Keratinocyte (primary cell): ENCODE results near the gene STK4. TPM values are rescaled to one million over a fixed set of nuclear protein-coding genes. Genes with fewer than 3 reads are reported as not detected.

Source experiments
- DNase-seq: peaks from one replicate; pipeline ENCODE4 v3.0.0-alpha.2; 2011; ENCODE audit warnings: low read depth, missing footprints, low spot score
- FAIRE-seq: peaks from 2 replicates; lab custom pipeline; 2011; peaks lifted over from hg19 to GRCh38; lab: Jason Lieb, UNC
- H2AFZ ChIP-seq: 2 replicates; pipeline ENCODE4 v1.6.0; 2012; ENCODE audit warnings: low read length, control low read depth, inconsistent platforms; ENCODE audit not compliant: control insufficient read depth
- H3K27ac ChIP-seq: 2 replicates; pipeline ENCODE4 v1.5.1; 2011; ENCODE audit warnings: low read length; ENCODE audit not compliant: control insufficient read depth, insufficient read depth
- H3K27me3 ChIP-seq: 3 replicates; pipeline ENCODE4 v1.6.0; 2011; ENCODE audit warnings: low read length; ENCODE audit not compliant: control insufficient read depth, insufficient read depth; ENCODE audit errors: extremely low read depth
- H3K36me3 ChIP-seq, 2 experiments: 2 replicates in 1 of 2; 3 replicates in 1 of 2; pipeline ENCODE4 v1.5.1; 2011; ENCODE audit warnings: low read length in 2 of 2, mild to moderate bottlenecking in 1 of 2; ENCODE audit not compliant: control insufficient read depth in 2 of 2, insufficient read depth in 2 of 2; ENCODE audit errors: extremely low read depth in 1 of 2
- H3K4me1 ChIP-seq: 3 replicates; pipeline ENCODE4 v1.5.1; 2011; ENCODE audit warnings: low read length; ENCODE audit not compliant: control insufficient read depth, insufficient read depth; ENCODE audit errors: extremely low read depth
- H3K4me2 ChIP-seq: 3 replicates; pipeline ENCODE4 v1.6.0; 2011; ENCODE audit warnings: low read depth, low read length; ENCODE audit not compliant: control insufficient read depth, insufficient read depth; ENCODE audit errors: extremely low read depth
- H3K4me3 ChIP-seq, 3 experiments: fragments of 200-600 bp in 1 of 3; sonication (generic) in 1 of 3; 2 replicates in 2 of 3; 3 replicates in 1 of 3; pipeline ENCODE4 v1.5.1; 2011 to 2016; ENCODE audit warnings: low read length in 3 of 3, mild to moderate bottlenecking in 3 of 3, control low read depth in 2 of 3, inconsistent platforms in 1 of 3, low read depth in 1 of 3, mixed read lengths in 1 of 3, mixed run types in 1 of 3, moderate library complexity in 1 of 3; ENCODE audit not compliant: control insufficient read depth in 2 of 3, insufficient read depth in 2 of 3; ENCODE audit errors: extremely low read depth in 1 of 3
- H3K79me2 ChIP-seq: 2 replicates; pipeline ENCODE4 v1.6.0; 2012; ENCODE audit warnings: low read length; ENCODE audit not compliant: control insufficient read depth, insufficient read depth
- H3K9ac ChIP-seq: 3 replicates; pipeline ENCODE4 v1.6.0; 2011; ENCODE audit warnings: low read length; ENCODE audit not compliant: control insufficient read depth, insufficient read depth; ENCODE audit errors: extremely low read depth
- H3K9me1 ChIP-seq: 3 replicates; pipeline ENCODE4 v1.6.0; 2011; ENCODE audit warnings: low read length; ENCODE audit not compliant: control insufficient read depth, insufficient read depth; ENCODE audit errors: extremely low read depth
- H3K9me3 ChIP-seq: 2 replicates; pipeline ENCODE4 v1.5.1; 2012; ENCODE audit warnings: low read depth, low read length; ENCODE audit not compliant: control insufficient read depth
- H4K20me1 ChIP-seq: 3 replicates; pipeline ENCODE4 v1.6.0; 2011; ENCODE audit warnings: low read length; ENCODE audit not compliant: control insufficient read depth, insufficient read depth; ENCODE audit errors: extremely low read depth
- CTCF ChIP-seq, 3 experiments: IDR thresholded peaks in 1 of 3; conservative IDR thresholded peaks in 1 of 3; optimal IDR thresholded peaks in 1 of 3; 2 replicates in 2 of 3; 3 replicates in 1 of 3; pipeline versions ENCODE3 to v1.5.1; 2011; ENCODE audit warnings: low read length in 3 of 3, mild to moderate bottlenecking in 3 of 3, moderate library complexity in 2 of 3, control low read depth in 1 of 3, inconsistent platforms in 1 of 3; ENCODE audit not compliant: insufficient read depth in 2 of 3; ENCODE audit errors: extremely low read depth in 1 of 3
- EZH2 ChIP-seq: IDR thresholded peaks from one replicate; pipeline ENCODE4 v1.6.1; 2012; ENCODE audit warnings: inconsistent platforms, mild to moderate bottlenecking, low read length, moderate library complexity
- dilution Hi-C: fragments of 300-500 bp; cut with MboI; formaldehyde crosslinking; loops from one replicate; pipeline ENCODE4 v1.7.0; 2020; ENCODE audit warnings: low sequenced_read_pairs; ENCODE audit not compliant: extremely low pct_ligation_motif_present
- polyA plus RNA-seq, 5 experiments: library from polyadenylated mRNA; depleted of rRNA in 3 of 5; stranded (reverse) in 3 of 5; stranded (forward) in 1 of 5; unstranded in 1 of 5; fragments of >200 nt; gene quantifications; 1 replicate in 1 of 5; 2 replicates in 3 of 5; 3 replicates in 1 of 5; pipeline versions ENCODE4 v1.2.1 to v1.2.3, GENCODE V29; 2011 to 2012; ENCODE audit warnings: missing spikeins in 2 of 5, low read depth in 1 of 5, low replicate concordance in 1 of 5

STK4 gene
- polyA plus RNA-seq, 1 donor (not counting 4 experiments of a cell fraction or from before 2014, with no cell fraction given) = 30.5 TPM

GRCh38 chr20:45109634-45110033 lies 143.3 kb downstream of the STK4 start:
- H3K4me3 ChIP-seq = no peak overlapping the region
- H3K79me2 ChIP-seq = no peaks in the 10 kb centered on the region
- peaks cover 22% of the 10 kb centered on the region for H3K4me1 ChIP-seq
- no peaks in the 10 kb centered on the region for H4K20me1 ChIP-seq
- no peaks in the 10 kb centered on the region for H3K9me3 ChIP-seq
- H3K27ac ChIP-seq = no peak overlapping the region
- H3K36me3 ChIP-seq = no peaks in the 10 kb centered on the region
- no peak overlapping the region for H3K4me2 ChIP-seq
- no peaks in the 10 kb centered on the region for H3K27me3 ChIP-seq
- DNase-seq (no peak), FAIRE-seq (no peak)
- no peaks in the 10 kb centered on the region for H3K9me1 ChIP-seq
- dilution Hi-C loops = no loop called here
- TF ChIP-seq CTCF (optimal IDR thresholded peaks at IDR 0.05 in 1 of 3, IDR thresholded peaks at IDR 0.05 in 1 of 3, conservative IDR thresholded peaks at IDR 0.05 in 1 of 3; ENCODE audit: extremely low read depth in 1 of 3, insufficient read depth in 2 of 3, low read length in 3 of 3) (no peak), EZH2 (no peak)
- no peak overlapping the region for H2AFZ ChIP-seq
- no peak overlapping the region for H3K9ac ChIP-seq

- DNase-seq (no peak), FAIRE-seq (no peak)
- Histone ChIP-seq H3K4me2 (no peak overlapping the region), H2AFZ (no peak overlapping the region), H3K27ac (no peak overlapping the region), H3K9me1 (no peaks in the 10 kb centered on the region), H3K4me3 (no peak overlapping the region), H3K36me3 (no peaks in the 10 kb centered on the region), H4K20me1 (no peaks in the 10 kb centered on the region), H3K9me3 (no peaks in the 10 kb centered on the region), H3K79me2 (no peaks in the 10 kb centered on the region), H3K4me1 (peaks cover 22% of the 10 kb centered on the region), H3K9ac (no peak overlapping the region), H3K27me3 (no peaks in the 10 kb centered on the region)
- dilution Hi-C loops = no loop called here
- TF ChIP-seq EZH2 (no peak), CTCF (optimal IDR thresholded peaks at IDR 0.05 in 1 of 3, IDR thresholded peaks at IDR 0.05 in 1 of 3, conservative IDR thresholded peaks at IDR 0.05 in 1 of 3; ENCODE audit: extremely low read depth in 1 of 3, insufficient read depth in 2 of 3, low read length in 3 of 3) (no peak)
Measured at GRCh38 chr20:45110301-45110700, 144.0 kb downstream of the STK4 start.
